ENCODE data around the gene DLX1.

GRCh38 chr2:172091000-172091641 lies 5.8 kb downstream of the DLX1 start:
- TF ChIP-seq, protein P1, sequence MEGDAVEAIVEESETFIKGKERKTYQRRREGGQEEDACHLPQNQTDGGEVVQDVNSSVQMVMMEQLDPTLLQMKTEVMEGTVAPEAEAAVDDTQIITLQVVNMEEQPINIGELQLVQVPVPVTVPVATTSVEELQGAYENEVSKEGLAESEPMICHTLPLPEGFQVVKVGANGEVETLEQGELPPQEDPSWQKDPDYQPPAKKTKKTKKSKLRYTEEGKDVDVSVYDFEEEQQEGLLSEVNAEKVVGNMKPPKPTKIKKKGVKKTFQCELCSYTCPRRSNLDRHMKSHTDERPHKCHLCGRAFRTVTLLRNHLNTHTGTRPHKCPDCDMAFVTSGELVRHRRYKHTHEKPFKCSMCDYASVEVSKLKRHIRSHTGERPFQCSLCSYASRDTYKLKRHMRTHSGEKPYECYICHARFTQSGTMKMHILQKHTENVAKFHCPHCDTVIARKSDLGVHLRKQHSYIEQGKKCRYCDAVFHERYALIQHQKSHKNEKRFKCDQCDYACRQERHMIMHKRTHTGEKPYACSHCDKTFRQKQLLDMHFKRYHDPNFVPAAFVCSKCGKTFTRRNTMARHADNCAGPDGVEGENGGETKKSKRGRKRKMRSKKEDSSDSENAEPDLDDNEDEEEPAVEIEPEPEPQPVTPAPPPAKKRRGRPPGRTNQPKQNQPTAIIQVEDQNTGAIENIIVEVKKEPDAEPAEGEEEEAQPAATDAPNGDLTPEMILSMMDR (IDR thresholded peaks at IDR 0.05): no peak
- TF ChIP-seq POLR2A (IDR thresholded peaks at IDR 0.05) (no peak), POLR2AphosphoS5 (IDR thresholded peaks at IDR 0.05) (no peak), EP300 (IDR thresholded peaks at IDR 0.05) (no peak)

All from upper lobe of left lung (tissue), 4 donors.